Measurements from ENCODE around the gene PANK4. TPM values are rescaled to one million over a fixed set of nuclear protein-coding genes. Genes with fewer than 3 reads are reported as not detected.

Gene PANK4
- total RNA-seq, 1 experiment from 2014 or later: 32.2 TPM

DNA sequence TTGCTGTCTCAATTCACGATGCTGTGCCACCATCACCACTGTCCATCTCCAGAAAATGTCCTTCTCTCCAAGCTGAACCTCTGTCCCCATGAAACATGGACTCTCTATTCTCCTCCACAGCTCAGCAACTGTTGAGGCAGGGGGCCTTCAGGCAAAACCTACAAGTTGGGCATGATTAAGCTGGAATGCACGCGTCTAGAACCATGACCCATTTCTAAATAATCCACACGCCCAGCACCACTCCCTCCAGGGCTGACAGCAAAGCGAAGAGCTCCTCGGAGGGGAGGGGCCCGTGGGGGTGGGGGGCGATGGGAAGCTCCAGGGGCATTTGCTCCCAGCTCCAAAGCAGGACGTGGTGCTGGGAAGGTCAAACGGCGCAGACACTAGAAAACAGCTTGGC lies 7.0 kb upstream of the PANK4 start:
- Mint-ChIP-seq H3K4me3 (peak overlapping the region in 1 of 2 experiments; percentile 30; a peak in 1 of 5 replicates), H3K27ac (no peak overlapping the region), H3K4me1 (peaks cover 15 to 26% of the 10 kb centered on the region in 2 experiments), H3K36me3 (ENCODE audit: insufficient read depth in 1 of 3, low read depth in 3 of 3) (no peaks in the 10 kb centered on the region), H3K9me3 (peaks cover 0 to 3% of the 10 kb centered on the region in 2 experiments; a peak in 2 of 5 replicates), H3K27me3 (ENCODE audit: low read depth) (peaks cover 96% of the 10 kb centered on the region)
- WGBS (ENCODE audit: extremely low coverage, insufficient read length, low lambda C conversion rate): no CpG with 5 or more reads among the region's 11 CpGs
- Histone ChIP-seq H3K56ac (ENCODE audit: insufficient read length, low read depth, low read length) (no peak overlapping the region), H3K18ac (ENCODE audit: insufficient read length, low read depth, low read length) (no peak overlapping the region), H3T11ph (ENCODE audit: low read length) (no peak overlapping the region), H2BK15ac (ENCODE audit: low read depth, low read length) (no peak overlapping the region), H3K27ac (ENCODE audit: insufficient read length, low read depth, low read length) (no peak overlapping the region), H3K4ac (ENCODE audit: low read depth, low read length) (no peak overlapping the region), H4K20me1 (ENCODE audit: control insufficient read depth, insufficient read depth, insufficient read length) (peaks cover 3% of the 10 kb centered on the region), H2BK120ac (ENCODE audit: low read depth, low read length, poor library complexity, severe bottlenecking) (no peak overlapping the region), H3K79me1 (ENCODE audit: insufficient read depth, low read depth, low read length, poor library complexity, severe bottlenecking) (no peaks in the 10 kb centered on the region), H4K91ac (ENCODE audit: insufficient read length, low read depth, low read length) (no peak overlapping the region), H3K27me3 (ENCODE audit: insufficient read depth, low read length) (peaks cover 28% of the 10 kb centered on the region; the same call in 1 of the 2 replicates), H2AFZ (ENCODE audit: low read length) (no peak overlapping the region), H2BK20ac (ENCODE audit: low read depth, low read length, poor library complexity, severe bottlenecking) (no peak overlapping the region), H2AK5ac (ENCODE audit: insufficient read length, low read length) (no peak overlapping the region), H3K4me1 (ENCODE audit: insufficient read depth, low read length) (no peaks in the 10 kb centered on the region), H3K4me2 (ENCODE audit: insufficient read depth, insufficient read length, low read length) (no peak overlapping the region), H3K79me2 (ENCODE audit: insufficient read depth, low read length) (no peaks in the 10 kb centered on the region), H3K23ac (ENCODE audit: insufficient read length, low read depth, low read length) (no peak overlapping the region), H3K23me2 (ENCODE audit: insufficient read length, low read depth, low read length, poor library complexity, severe bottlenecking) (no peaks in the 10 kb centered on the region), H3K14ac (ENCODE audit: insufficient read depth, low read length) (no peak overlapping the region), H4K5ac (ENCODE audit: insufficient read length, low read depth, low read length) (no peak overlapping the region), H3K9me3 (ENCODE audit: control insufficient read depth, low read depth, low read length) (no peaks in the 10 kb centered on the region), H2BK12ac (ENCODE audit: insufficient read length, low read depth, low read length) (no peak overlapping the region), H2BK5ac (ENCODE audit: insufficient read length, low read length) (no peak overlapping the region), H4K8ac (replicated peaks; ENCODE audit: insufficient read length, low read depth, low read length) (no peak overlapping the region), H3K9ac (ENCODE audit: extremely low read depth, insufficient read length, low read length) (no peak overlapping the region)
- DNase-seq: no peak
- TF ChIP-seq, protein P1, sequence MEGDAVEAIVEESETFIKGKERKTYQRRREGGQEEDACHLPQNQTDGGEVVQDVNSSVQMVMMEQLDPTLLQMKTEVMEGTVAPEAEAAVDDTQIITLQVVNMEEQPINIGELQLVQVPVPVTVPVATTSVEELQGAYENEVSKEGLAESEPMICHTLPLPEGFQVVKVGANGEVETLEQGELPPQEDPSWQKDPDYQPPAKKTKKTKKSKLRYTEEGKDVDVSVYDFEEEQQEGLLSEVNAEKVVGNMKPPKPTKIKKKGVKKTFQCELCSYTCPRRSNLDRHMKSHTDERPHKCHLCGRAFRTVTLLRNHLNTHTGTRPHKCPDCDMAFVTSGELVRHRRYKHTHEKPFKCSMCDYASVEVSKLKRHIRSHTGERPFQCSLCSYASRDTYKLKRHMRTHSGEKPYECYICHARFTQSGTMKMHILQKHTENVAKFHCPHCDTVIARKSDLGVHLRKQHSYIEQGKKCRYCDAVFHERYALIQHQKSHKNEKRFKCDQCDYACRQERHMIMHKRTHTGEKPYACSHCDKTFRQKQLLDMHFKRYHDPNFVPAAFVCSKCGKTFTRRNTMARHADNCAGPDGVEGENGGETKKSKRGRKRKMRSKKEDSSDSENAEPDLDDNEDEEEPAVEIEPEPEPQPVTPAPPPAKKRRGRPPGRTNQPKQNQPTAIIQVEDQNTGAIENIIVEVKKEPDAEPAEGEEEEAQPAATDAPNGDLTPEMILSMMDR (conservative IDR thresholded peaks at IDR 0.05): no peak
